K562 (cell line): ENCODE results near the gene NEDD1. TPM values are rescaled to one million over a fixed set of nuclear protein-coding genes. Genes with fewer than 3 reads are reported as not detected.

Experiments
- ATAC-seq: fragments of 200-7000 bp; cut with Tn5 transposase; 3 replicates; pipeline ENCODE4 v1.9.1; 2020; ENCODE audit warnings: moderate library complexity
- BruUV-seq: library from RNA; stranded (reverse); fragments of 400-500 nt; replicated peaks from 2 replicates; lab custom pipeline; 2021; lab: Mats Ljungman, UMichigan
- CTCF ChIA-PET: fragments of 300-600 bp; formaldehyde crosslinking; extraction: SDS; loops from one replicate; lab custom pipeline; 2021; ENCODE audit warnings: low intra/inter-chr PET ratio; lab: Yijun Ruan, JAX
- POLR2A ChIA-PET: fragments of 300-600, 350-650 bp; sonication (Branson Sonifier 250); formaldehyde crosslinking; extraction: SDS; loops from one replicate; lab custom pipeline; 2021; ENCODE audit warnings: antibody characterized with exemption, inconsistent platforms; lab: Yijun Ruan, JAX
- DNase-seq, 4 experiments: peaks; one replicate each; pipeline versions ENCODE4 v3.0.0 to v3.0.0-alpha.2; 2011 to 2018; ENCODE audit warnings: low spot score in 3 of 4, mixed read lengths in 3 of 4; ENCODE audit errors: extremely low read depth in 1 of 4
- FAIRE-seq: peaks from 2 replicates; lab custom pipeline; 2011; peaks lifted over from hg19 to GRCh38; lab: Jason Lieb, UNC
- H2AFZ ChIP-seq: 2 replicates; pipeline ENCODE4 v1.6.0; 2011; ENCODE audit warnings: low read depth, low read length, control low read depth, inconsistent platforms
- H3K27ac ChIP-seq: fragments of 200-600 bp; 3 replicates; pipeline ENCODE4 v1.8.0; 2011; ENCODE audit warnings: low read depth, mild to moderate bottlenecking, control low read depth, inconsistent platforms, low read length, moderate library complexity, mixed read lengths; ENCODE audit errors: extremely low read depth
- H3K27me3 ChIP-seq, 2 experiments: fragments of 300-600 bp in 1 of 2; 2 replicates in 1 of 2; 3 replicates in 1 of 2; pipeline versions ENCODE4 v1.6.0 to v1.8.0; 2011; ENCODE audit warnings: inconsistent platforms in 2 of 2, low read length in 2 of 2, mild to moderate bottlenecking in 1 of 2, mixed read lengths in 1 of 2, moderate library complexity in 1 of 2; ENCODE audit not compliant: control insufficient read depth in 2 of 2, insufficient read depth in 2 of 2
- H3K36me3 ChIP-seq: fragments of 300-600 bp; 3 replicates; pipeline ENCODE4 v1.8.0; 2011; ENCODE audit warnings: mild to moderate bottlenecking, low read length, inconsistent platforms; ENCODE audit not compliant: control insufficient read depth, insufficient read depth
- H3K4me1 ChIP-seq, 2 experiments: fragments of 200-600 bp in 1 of 2; replicated peaks in 1 of 2; 2 replicates in 1 of 2; 3 replicates in 1 of 2; pipeline versions ENCODE4 v1.5.1 to v1.8.0; 2011; ENCODE audit warnings: inconsistent platforms in 2 of 2, low read length in 2 of 2, mild to moderate bottlenecking in 1 of 2, mixed read lengths in 1 of 2, moderate library complexity in 1 of 2; ENCODE audit not compliant: control insufficient read depth in 2 of 2, insufficient read depth in 2 of 2
- H3K4me2 ChIP-seq: 2 replicates; pipeline ENCODE4 v1.6.1; 2011; ENCODE audit warnings: low read length, control low read depth, inconsistent platforms, mixed read lengths; ENCODE audit not compliant: insufficient read depth
- H3K4me3 ChIP-seq: fragments of 200-600 bp; sonication (generic), shearing (Covaris generic); 2 replicates; pipeline ENCODE4 v1.5.1; 2016; ENCODE audit warnings: control low read depth, inconsistent platforms
- H3K79me2 ChIP-seq: fragments of 200-600 bp; 3 replicates; pipeline ENCODE4 v1.8.0; 2011; ENCODE audit warnings: low read length, inconsistent platforms; ENCODE audit not compliant: control insufficient read depth, insufficient read depth
- H3K9ac ChIP-seq, 2 experiments: 2 replicates each; pipeline versions ENCODE4 v1.6.0 to v1.6.1; 2011; ENCODE audit warnings: low read depth in 2 of 2, low read length in 2 of 2, control low read depth in 1 of 2, inconsistent platforms in 1 of 2, mild to moderate bottlenecking in 1 of 2, mixed read lengths in 1 of 2; ENCODE audit not compliant: insufficient read depth in 1 of 2
- H3K9me1 ChIP-seq: one replicate; pipeline ENCODE4 v1.6.0; 2011; ENCODE audit warnings: inconsistent platforms, mild to moderate bottlenecking, low read length, moderate library complexity; ENCODE audit not compliant: control insufficient read depth, insufficient read depth
- H3K9me3 ChIP-seq: replicated peaks from 2 replicates; pipeline ENCODE4 v1.5.1; 2011; ENCODE audit warnings: low read depth, low read length, inconsistent platforms; ENCODE audit not compliant: control insufficient read depth, insufficient read depth
- H4K20me1 ChIP-seq: replicated peaks from 2 replicates; pipeline ENCODE4 v1.6.1; 2011; ENCODE audit warnings: low read length, inconsistent platforms, mixed read lengths; ENCODE audit not compliant: control insufficient read depth, insufficient read depth
- CBFA2T2 ChIP-seq: fragments of 450-650 bp; conservative IDR thresholded peaks from 2 replicates; pipeline ENCODE4 v1.6.1; 2017; ENCODE audit warnings: mild to moderate bottlenecking
- CBFA2T3 ChIP-seq: fragments of 450-650 bp; IDR thresholded peaks from 2 replicates; pipeline ENCODE4 v1.6.1; 2017
- FUS ChIP-seq: fragments of 200-400 bp; formaldehyde crosslinking; optimal IDR thresholded peaks from 2 replicates; pipeline ENCODE3; 2017; ENCODE audit warnings: low read depth, low read length
- ZNF124 ChIP-seq: sonication (generic); formaldehyde crosslinking; IDR thresholded peaks from 2 replicates; pipeline ENCODE4 v1.8.1; 2022; ENCODE audit warnings: missing genetic modification reagents
- WGBS: fragments of 100-300 bp; shearing (Covaris generic); methylation state at CpG from one replicate; pipeline ENCODE4 v1.1.6; 2016; ENCODE audit warnings: low coverage, mixed read lengths; ENCODE audit not compliant: insufficient coverage; ENCODE audit errors: missing lambda C conversion rate; 5-methylcytosine and 5-hydroxymethylcytosine counted together
- in situ Hi-C: fragments of 300-500 bp; cut with MboI; formaldehyde crosslinking; loops from 4 replicates; pipeline ENCODE4 v1.15.0; 2018; ENCODE audit warnings: inconsistent platforms, mixed read lengths
- intact Hi-C: fragments of 100-400 bp; cut with micrococcal nuclease; formaldehyde crosslinking; loops from 2 replicates; pipeline ENCODE4 v1.14.2; 2022
- polyA plus RNA-seq, 8 experiments: library from polyadenylated mRNA; depleted of rRNA in 4 of 8; stranded (reverse) in 5 of 8; unstranded in 3 of 8; fragments of >200 nt; fragmentation: Nextera tagmentation in 2 of 8; fragmentation: Illumina TruSeq in 1 of 8; extraction: Ambion mirVana in 2 of 8; extraction: Trizol in 1 of 8; gene quantifications; 2 replicates each; pipeline versions ENCODE4 v1.2.1 to v1.2.3, GENCODE V29; 2011 to 2014; ENCODE audit warnings: inconsistent platforms in 1 of 8, missing spikeins in 1 of 8
- total RNA-seq, 7 experiments: library from RNA; depleted of rRNA in 6 of 7; stranded (reverse); fragments of >200 nt in 6 of 7; fragmentation: Illumina TruSeq in 2 of 7; extraction: Trizol in 2 of 7; gene quantifications; 2 replicates each; pipeline versions ENCODE4 v1.2.1 to v1.2.3, GENCODE V29; 2011 to 2021; ENCODE audit warnings: low replicate concordance in 1 of 7
- TF ChIP-seq, protein P1 (sequence below): IDR thresholded peaks from 2 replicates; pipeline ENCODE4 v1.6.1; 2011; ENCODE audit not compliant: insufficient read length; ENCODE audit errors: extremely low read depth

Gene NEDD1
- total and polyA plus RNA-seq, 9 of the 15 experiments (the other 6 are each of a cell fraction or from before 2014, with no cell fraction given): 7.5 to 29.3 (median 14.8) TPM

DNA sequence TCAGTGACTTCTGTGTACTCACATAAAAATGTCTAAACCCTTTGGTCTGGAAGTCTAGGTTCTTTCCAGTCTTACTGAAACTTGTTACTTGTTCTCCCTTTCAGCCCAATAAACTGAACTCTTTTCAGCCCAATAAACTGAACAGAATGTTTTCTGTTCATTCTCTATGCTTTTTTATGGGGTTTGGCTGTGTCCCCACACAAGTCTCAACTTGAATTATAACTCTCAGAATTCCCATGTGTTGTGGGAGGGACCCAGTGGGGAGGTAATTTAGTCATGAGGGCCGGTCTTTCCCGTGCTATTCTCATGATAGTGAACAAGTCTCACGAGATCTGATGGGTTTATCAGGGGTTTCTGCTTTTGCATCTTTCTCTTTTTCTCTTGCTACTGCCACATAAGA is 15.0 kb upstream of the NEDD1 start:
- in situ Hi-C loops: no loop called here
- no TSS peak for BruUV-seq
- CTCF ChIA-PET: no interaction called here

DNA sequence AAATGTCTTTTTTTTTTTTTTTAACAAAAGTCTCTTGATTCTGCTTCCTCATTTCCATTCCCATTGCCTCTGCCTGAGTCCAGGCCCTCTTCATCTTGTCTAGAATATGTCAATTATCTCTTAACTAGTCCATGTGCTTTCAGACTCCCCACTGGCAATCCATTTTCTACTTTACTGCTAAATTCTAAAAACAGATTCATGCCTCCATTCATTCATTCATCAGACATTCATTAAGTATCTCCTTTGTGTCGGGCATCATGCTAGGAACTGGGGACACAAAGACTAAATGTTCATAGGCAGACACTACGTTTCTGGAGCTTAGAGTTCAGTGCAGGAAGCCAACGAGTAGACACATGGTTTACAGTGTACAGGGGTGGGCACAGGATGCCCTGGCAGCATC is 9.6 kb upstream of the NEDD1 start:
- intact Hi-C loops (no loop called here), in situ Hi-C loops (no loop called here)
- ATAC-seq (no peak), FAIRE-seq (no peak), DNase-seq (no peak)
- POLR2A ChIA-PET: no interaction called here
- CTCF ChIA-PET: no interaction called here
- H3K4me2 ChIP-seq: no peak overlapping the region
- peaks cover 3 to 13% of the 10 kb centered on the region in 2 experiments; a peak in 3 of 5 replicates for H3K27me3 ChIP-seq
- no peak overlapping the region for H3K9ac ChIP-seq
- no TSS peak for BruUV-seq
- H3K36me3 ChIP-seq: no peaks in the 10 kb centered on the region
- no peak overlapping the region for H3K4me3 ChIP-seq
- no peaks in the 10 kb centered on the region for H4K20me1 ChIP-seq
- no peak overlapping the region for H2AFZ ChIP-seq
- H3K9me3 ChIP-seq: no peaks in the 10 kb centered on the region
- no peaks in the 10 kb centered on the region for H3K9me1 ChIP-seq
- H3K79me2 ChIP-seq: no peaks in the 10 kb centered on the region
- 0 out of 5 replicates have a peak, but pooled peaks cover 0 to 2% of the 10 kb centered on the region in 2 experiments for H3K4me1 ChIP-seq
- 0% methylated on average over 3 of the region's 3 CpGs for WGBS
- H3K27ac ChIP-seq: no peak overlapping the region
- no peak for TF ChIP-seq CBFA2T2
- no peak for TF ChIP-seq ZNF124
- no peak for TF ChIP-seq CBFA2T3
- TF ChIP-seq, protein P1, sequence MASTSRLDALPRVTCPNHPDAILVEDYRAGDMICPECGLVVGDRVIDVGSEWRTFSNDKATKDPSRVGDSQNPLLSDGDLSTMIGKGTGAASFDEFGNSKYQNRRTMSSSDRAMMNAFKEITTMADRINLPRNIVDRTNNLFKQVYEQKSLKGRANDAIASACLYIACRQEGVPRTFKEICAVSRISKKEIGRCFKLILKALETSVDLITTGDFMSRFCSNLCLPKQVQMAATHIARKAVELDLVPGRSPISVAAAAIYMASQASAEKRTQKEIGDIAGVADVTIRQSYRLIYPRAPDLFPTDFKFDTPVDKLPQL: no peak

More for the DNA sequence above, 15.0 kb upstream of the NEDD1 start:
- H3K27ac ChIP-seq: no peak overlapping the region
- H3K9me3 ChIP-seq: no peaks in the 10 kb centered on the region
- no peak for DNase-seq
- H3K36me3 ChIP-seq: no peaks in the 10 kb centered on the region
- FAIRE-seq: no peak
- H3K4me2 ChIP-seq: no peak overlapping the region
- no peaks in the 10 kb centered on the region for H4K20me1 ChIP-seq
- H3K4me1 ChIP-seq: no peaks in the 10 kb centered on the region; a peak in 3 of 5 replicates
- POLR2A ChIA-PET: no interaction called here
- no peaks in the 10 kb centered on the region for H3K79me2 ChIP-seq
- ATAC-seq: no peak
- H2AFZ ChIP-seq: no peak overlapping the region
- no peak overlapping the region for H3K4me3 ChIP-seq
- 0% methylated on average over 2 of the region's 3 CpGs for WGBS
- intact Hi-C loops: no loop called here
- no peak overlapping the region for H3K9ac ChIP-seq
- H3K9me1 ChIP-seq: no peaks in the 10 kb centered on the region
- no peak for TF ChIP-seq FUS
- no peaks in the 10 kb centered on the region for H3K27me3 ChIP-seq
